Activated effector memory CD4-positive, alpha-beta T cell treated with Interleukin-2 at 50 U/mL for 16 hours (primary cell): ENCODE results near the gene CLEC12A.
"Not testable (repeated sequence)": the region's sequence is repeated elsewhere in the genome, so short reads cannot be mapped to it uniquely, and the experiment has no call there.

ENCODE experiments used
- DNase-seq: peaks from one replicate; pipeline ENCODE4 v3.0.0-alpha.2; 2020

Gene CLEC12A

GRCh38 chr12:9973949-9974348 is 2.7 kb downstream of the CLEC12A start:
- no peak for DNase-seq

- DNase-seq, result not testable (repeated sequence)
These were observed 3.5 kb downstream of the CLEC12A start for GRCh38 chr12:9974731-9975130.

- no peak for DNase-seq
These were observed 4.4 kb downstream of the CLEC12A start for GRCh38 chr12:9975614-9976013.

GRCh38 chr12:9976626-9977025 is 5.4 kb downstream of the CLEC12A start:
- not testable (repeated sequence) for DNase-seq

GRCh38 chr12:9977916-9978315 is 6.7 kb downstream of the CLEC12A start:
- DNase-seq, result no peak

- no peak for DNase-seq
These were observed 8.9 kb downstream of the CLEC12A start for GRCh38 chr12:9980126-9980525.

- no peak for DNase-seq
These were observed 20.7 kb downstream of the CLEC12A start for GRCh38 chr12:9991876-9992275.

- DNase-seq, result no peak
These were observed 21.1 kb downstream of the CLEC12A start for GRCh38 chr12:9992296-9992695.

GRCh38 chr12:9999016-9999415 is 27.8 kb downstream of the CLEC12A start, which contains the start of gene CLEC1B:
Gene CLEC1B (minus strand): TSS chr12:9999121. CDS start chr12:9999100, 21 bp downstream.
- DNase-seq, result no peak

GRCh38 chr12:10001171-10001776 is 30.1 kb downstream of the CLEC12A start:
- no peak for DNase-seq

GRCh38 chr12:10012630-10013330 is 41.6 kb downstream of the CLEC12A start:
- no peak for DNase-seq

GRCh38 chr12:10015450-10015849 is 44.2 kb downstream of the CLEC12A start:
- DNase-seq, result no peak

GRCh38 chr12:10016881-10017280 is 45.7 kb downstream of the CLEC12A start:
- no peak for DNase-seq

GRCh38 chr12:10018386-10018785 is 47.2 kb downstream of the CLEC12A start:
- no peak for DNase-seq

- no peak for DNase-seq
These were observed 50.1 kb downstream of the CLEC12A start for GRCh38 chr12:10021342-10021741.

GRCh38 chr12:10025236-10025635 is 54.0 kb downstream of the CLEC12A start:
- no peak for DNase-seq

GRCh38 chr12:10026666-10027065 is 55.5 kb downstream of the CLEC12A start:
- not testable (repeated sequence) for DNase-seq

GRCh38 chr12:10027311-10027710 is 56.1 kb downstream of the CLEC12A start:
- no peak for DNase-seq

GRCh38 chr12:10027721-10028120 is 56.5 kb downstream of the CLEC12A start:
- DNase-seq, result no peak

GRCh38 chr12:10030446-10030845 is 59.2 kb downstream of the CLEC12A start, which contains the start of gene CLEC9A:
Gene CLEC9A (plus strand): TSS chr12:10030682. CDS start chr12:10052688, 22,006 bp downstream.
- no peak for DNase-seq

GRCh38 chr12:10031321-10031720 is 60.1 kb downstream of the CLEC12A start:
- DNase-seq, result no peak

GRCh38 chr12:10031771-10032175 is 60.6 kb downstream of the CLEC12A start:
- no peak for DNase-seq

GRCh38 chr12:10033783-10034545 is 62.8 kb downstream of the CLEC12A start:
- DNase-seq, result no peak
